ENCODE measurements around the gene RASSF4. TPM values are rescaled to one million over a fixed set of nuclear protein-coding genes. Genes with fewer than 3 reads are reported as not detected.

RASSF4 gene
- total and polyA plus RNA-seq, 2 donors (not counting 3 experiments of a cell fraction or from before 2014, with no cell fraction given) = 7.6 to 8.2 TPM

DNA sequence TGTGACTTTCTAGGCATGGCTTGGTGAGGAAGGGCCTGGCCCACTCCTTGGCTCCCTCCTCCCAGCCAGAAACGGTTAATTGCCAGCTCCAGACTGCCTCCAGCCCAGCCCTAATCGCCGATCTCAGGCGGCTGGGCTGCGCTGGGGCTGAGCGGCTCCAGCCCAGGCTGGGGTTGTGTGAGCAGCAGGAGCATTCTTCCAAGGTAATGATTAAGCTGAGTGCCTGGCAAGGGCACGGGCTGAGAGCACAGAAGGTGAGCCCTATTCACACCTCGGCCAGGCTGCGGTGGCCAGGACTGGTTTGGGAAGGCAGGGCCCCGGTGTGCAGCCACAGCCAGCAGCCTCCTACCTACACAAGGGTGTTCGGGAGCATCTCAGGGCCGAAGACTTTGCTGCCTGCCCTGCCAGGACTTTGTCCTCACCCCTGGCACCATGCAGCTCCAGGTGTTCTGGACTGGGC, 48.5 kb upstream of the RASSF4 start, which contains the start of gene TMEM72:
Gene TMEM72, plus strand, starts transcription at position 257 of the 460 bp plus-strand sequence. Its CDS starts 176 bp downstream, at position 433.
- Histone ChIP-seq H3K36me3 (ENCODE audit: control insufficient read depth in 2 of 2, extremely low read depth in 1 of 2, insufficient read depth in 2 of 2, low read length in 2 of 2) (no peaks in the 10 kb centered on the region), H3K4me3 (replicated peaks in 1 of 3; ENCODE audit: insufficient read depth in 1 of 3, low read depth in 1 of 3, low read length in 3 of 3) (no peak within 1 kb of the TSS), H3K27ac (ENCODE audit: insufficient read depth, low read depth, low read length) (no peak within 1 kb of the TSS), H3K9ac (replicated peaks; ENCODE audit: extremely low read depth, insufficient read depth, low read length) (no peak within 1 kb of the TSS), H3K4me1 (ENCODE audit: control insufficient read depth, extremely low read depth, insufficient read depth, low read length) (no peaks in the 10 kb centered on the region), H3K27me3 (ENCODE audit: control insufficient read depth in 2 of 2, insufficient read depth in 2 of 2, low read length in 2 of 2) (peaks cover 0 to 2% of the 10 kb centered on the region in 2 experiments), H4K20me1 (replicated peaks; ENCODE audit: control insufficient read depth, extremely low read depth, insufficient read depth, low read length) (no peaks in the 10 kb centered on the region), H3K79me2 (ENCODE audit: control insufficient read depth, insufficient read depth, low read length) (no peaks in the 10 kb centered on the region), H3K9me1 (replicated peaks; ENCODE audit: control insufficient read depth, extremely low read depth, insufficient read depth, low read length) (no peaks in the 10 kb centered on the region), H3K9me3 (replicated peaks; ENCODE audit: control insufficient read depth, insufficient read depth, low read length) (no peaks in the 10 kb centered on the region), H3K4me2 (ENCODE audit: insufficient read depth, low read length) (no peak within 1 kb of the TSS), H2AFZ (ENCODE audit: low read depth, low read length) (no peak within 1 kb of the TSS)
- POLR2A ChIA-PET = no interaction called here
- no peak for TF ChIP-seq GATA2 (IDR thresholded peaks at IDR 0.05; ENCODE audit: insufficient read depth, insufficient read length, low read depth, low read length)
- TF ChIP-seq EZH2 (IDR thresholded peaks at IDR 0.05; ENCODE audit: borderline replicate concordance, low read depth, low read length, severe bottlenecking) = no peak
- TF ChIP-seq CTCF (IDR thresholded peaks at IDR 0.05; ENCODE audit: extremely low read depth in 1 of 2, insufficient read depth in 1 of 2, low read depth in 1 of 2, low read length in 2 of 2) = no peak
- no peak for TF ChIP-seq JUN (IDR thresholded peaks at IDR 0.05; ENCODE audit: borderline replicate concordance, insufficient read depth, insufficient read length, low read depth)
- TF ChIP-seq POLR2A (IDR thresholded peaks at IDR 0.05; ENCODE audit: low read depth, low read length) = no peak
- no peak for TF ChIP-seq MYC (IDR thresholded peaks at IDR 0.05; ENCODE audit: low read depth, low read length)
- no peak for TF ChIP-seq FOS (IDR thresholded peaks at IDR 0.05; ENCODE audit: borderline replicate concordance, insufficient read depth, low read length)
- TF ChIP-seq, protein P1, sequence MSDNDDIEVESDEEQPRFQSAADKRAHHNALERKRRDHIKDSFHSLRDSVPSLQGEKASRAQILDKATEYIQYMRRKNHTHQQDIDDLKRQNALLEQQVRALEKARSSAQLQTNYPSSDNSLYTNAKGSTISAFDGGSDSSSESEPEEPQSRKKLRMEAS (IDR thresholded peaks at IDR 0.05; ENCODE audit: insufficient read depth, insufficient read length) = no peak
- TF ChIP-seq POLR2AphosphoS5 (IDR thresholded peaks at IDR 0.05; ENCODE audit: insufficient read depth, low read depth, low read length) = no peak
- no peak for FAIRE-seq
- no peak for DNase-seq (ENCODE audit: low read depth, low spot score)
- intact Hi-C loops (cut with micrococcal nuclease) = no loop called here
- no TSS peak for BruUV-seq (replicated peaks)
- CTCF ChIA-PET = no interaction called here
- dilution Hi-C loops (cut with MboI; ENCODE audit: extremely low pct_ligation_motif_present, low sequenced_read_pairs) = no loop called here
